Fibroblast of lung (primary cell): Measurements from ENCODE around the gene ERGIC1. TPM values are rescaled to one million over a fixed set of nuclear protein-coding genes. Genes with fewer than 3 reads are reported as not detected.

Source experiments
- DNase-seq, 2 donors: peaks; one replicate each; pipeline versions ENCODE4 v3.0.0 to v3.0.0-alpha.2; 2010; ENCODE audit warnings: low read depth in 2 of 2
- H2AFZ ChIP-seq: 2 replicates; pipeline ENCODE4 v1.5.1; 2012; ENCODE audit warnings: low read length, control low read depth, inconsistent platforms
- H3K27ac ChIP-seq: 2 replicates; pipeline ENCODE4 v1.5.1; 2011; ENCODE audit warnings: low read length, control low read depth; ENCODE audit not compliant: insufficient read depth
- H3K27me3 ChIP-seq: 2 replicates; pipeline ENCODE4 v1.5.1; 2011; ENCODE audit warnings: mild to moderate bottlenecking, low read length; ENCODE audit not compliant: control insufficient read depth, insufficient read depth
- H3K36me3 ChIP-seq: 2 replicates; pipeline ENCODE4 v1.5.1; 2011; ENCODE audit warnings: low read length; ENCODE audit not compliant: control insufficient read depth, insufficient read depth
- H3K4me1 ChIP-seq: 2 replicates; pipeline ENCODE4 v1.5.1; 2011; ENCODE audit warnings: low read length; ENCODE audit not compliant: control insufficient read depth, insufficient read depth; ENCODE audit errors: extremely low read depth
- H3K4me2 ChIP-seq: 2 replicates; pipeline ENCODE4 v1.5.1; 2011; ENCODE audit warnings: low read length, control low read depth; ENCODE audit not compliant: insufficient read depth; ENCODE audit errors: extremely low read depth
- H3K4me3 ChIP-seq, 4 experiments: fragments of 200-600 bp in 1 of 4; sonication (generic) in 1 of 4; replicated peaks in 1 of 4; 2 replicates each; pipeline ENCODE4 v1.5.1; 2011 to 2016; ENCODE audit warnings: low read length in 4 of 4, low read depth in 3 of 4, mild to moderate bottlenecking in 3 of 4, control low read depth in 2 of 4, inconsistent platforms in 1 of 4, mixed read lengths in 1 of 4; ENCODE audit not compliant: insufficient read depth in 1 of 4; ENCODE audit errors: control extremely low read depth in 1 of 4
- H3K79me2 ChIP-seq: 2 replicates; pipeline ENCODE4 v1.5.1; 2012; ENCODE audit warnings: mild to moderate bottlenecking, low read length, inconsistent platforms; ENCODE audit not compliant: control insufficient read depth, insufficient read depth
- H3K9ac ChIP-seq: 2 replicates; pipeline ENCODE4 v1.5.1; 2011; ENCODE audit warnings: mild to moderate bottlenecking, low read length, control low read depth; ENCODE audit not compliant: insufficient read depth
- H3K9me3 ChIP-seq: 2 replicates; pipeline ENCODE4 v1.5.1; 2012; ENCODE audit warnings: low read depth, low read length; ENCODE audit not compliant: control insufficient read depth, insufficient read depth
- H4K20me1 ChIP-seq: 2 replicates; pipeline ENCODE4 v1.5.1; 2011; ENCODE audit warnings: low read length; ENCODE audit not compliant: control insufficient read depth, insufficient read depth; ENCODE audit errors: extremely low read depth
- EZH2 ChIP-seq: IDR thresholded peaks from 2 replicates; pipeline ENCODE4 v1.5.1; 2012; ENCODE audit warnings: low read length, control low read depth, mild to moderate bottlenecking; ENCODE audit errors: missing control alignments
- polyA plus RNA-seq, 2 donors: library from polyadenylated mRNA; depleted of rRNA in 1 of 2; stranded (reverse) in 1 of 2; unstranded in 1 of 2; fragments of >200 nt; gene quantifications; 2 replicates each; pipeline ENCODE4 v1.2.1, GENCODE V29; 2011 to 2012; ENCODE audit warnings: missing spikeins in 1 of 2
- total RNA-seq: library from RNA; depleted of rRNA; stranded (reverse); fragments of >200 nt; gene quantifications from 2 replicates; pipeline ENCODE4 v1.2.1, GENCODE V29; 2014
- TF ChIP-seq, protein P1 (sequence below), 2 donors: IDR thresholded peaks in 1 of 2; conservative IDR thresholded peaks in 1 of 2; 1 replicate in 1 of 2; 2 replicates in 1 of 2; pipeline ENCODE4 v1.5.1; 2011 to 2012; ENCODE audit warnings: low read length in 2 of 2, control low read depth in 1 of 2, inconsistent platforms in 1 of 2, low read depth in 1 of 2, mild to moderate bottlenecking in 1 of 2

ERGIC1 gene
- total and polyA plus RNA-seq, 2 donors (not counting 1 experiment from before 2014, with no cell fraction given): 113 to 171 TPM

- Histone ChIP-seq H3K4me3 (no peak overlapping the region), H3K27me3 (no peaks in the 10 kb centered on the region), H2AFZ (no peak overlapping the region), H4K20me1 (no peaks in the 10 kb centered on the region), H3K27ac (peak overlapping the region; percentile 91), H3K4me1 (peaks cover 53% of the 10 kb centered on the region), H3K79me2 (peaks cover 61% of the 10 kb centered on the region), H3K36me3 (peaks cover 2% of the 10 kb centered on the region), H3K9ac (peak overlapping the region; percentile 71), H3K9me3 (no peaks in the 10 kb centered on the region), H3K4me2 (no peak overlapping the region)
- DNase-seq: no peak
- TF ChIP-seq, protein P1, sequence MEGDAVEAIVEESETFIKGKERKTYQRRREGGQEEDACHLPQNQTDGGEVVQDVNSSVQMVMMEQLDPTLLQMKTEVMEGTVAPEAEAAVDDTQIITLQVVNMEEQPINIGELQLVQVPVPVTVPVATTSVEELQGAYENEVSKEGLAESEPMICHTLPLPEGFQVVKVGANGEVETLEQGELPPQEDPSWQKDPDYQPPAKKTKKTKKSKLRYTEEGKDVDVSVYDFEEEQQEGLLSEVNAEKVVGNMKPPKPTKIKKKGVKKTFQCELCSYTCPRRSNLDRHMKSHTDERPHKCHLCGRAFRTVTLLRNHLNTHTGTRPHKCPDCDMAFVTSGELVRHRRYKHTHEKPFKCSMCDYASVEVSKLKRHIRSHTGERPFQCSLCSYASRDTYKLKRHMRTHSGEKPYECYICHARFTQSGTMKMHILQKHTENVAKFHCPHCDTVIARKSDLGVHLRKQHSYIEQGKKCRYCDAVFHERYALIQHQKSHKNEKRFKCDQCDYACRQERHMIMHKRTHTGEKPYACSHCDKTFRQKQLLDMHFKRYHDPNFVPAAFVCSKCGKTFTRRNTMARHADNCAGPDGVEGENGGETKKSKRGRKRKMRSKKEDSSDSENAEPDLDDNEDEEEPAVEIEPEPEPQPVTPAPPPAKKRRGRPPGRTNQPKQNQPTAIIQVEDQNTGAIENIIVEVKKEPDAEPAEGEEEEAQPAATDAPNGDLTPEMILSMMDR (conservative IDR thresholded peaks at IDR 0.05 in 1 of 2, IDR thresholded peaks at IDR 0.05 in 1 of 2; ENCODE audit: low read depth in 1 of 2, low read length in 2 of 2): no peak
- TF ChIP-seq EZH2: no peak
These were observed 25.9 kb downstream of the ERGIC1 start for GRCh38 chr5:172859966-172860365.

GRCh38 chr5:172860520-172861443 lies 26.7 kb downstream of the ERGIC1 start:
- Histone ChIP-seq H3K27me3 (no peaks in the 10 kb centered on the region), H3K27ac (peak overlapping the region; percentile 91), H3K4me3 (peak overlapping the region in 2 of 4 experiments; percentile 1 to 25), H3K4me1 (peaks cover 45% of the 10 kb centered on the region), H3K79me2 (peaks cover 53% of the 10 kb centered on the region), H3K4me2 (peak overlapping the region; percentile 59), H2AFZ (no peak overlapping the region), H3K9me3 (no peaks in the 10 kb centered on the region), H3K9ac (peak overlapping the region; percentile 71), H3K36me3 (no peaks in the 10 kb centered on the region), H4K20me1 (no peaks in the 10 kb centered on the region)
- no peak for TF ChIP-seq EZH2
- TF ChIP-seq, protein P1 (conservative IDR thresholded peaks at IDR 0.05 in 1 of 2, IDR thresholded peaks at IDR 0.05 in 1 of 2; ENCODE audit: low read depth in 1 of 2, low read length in 2 of 2): no peak
- DNase-seq: peak; percentile 61 to 84

- peak overlapping the region; percentile 28 for H3K9ac ChIP-seq
- no peak for DNase-seq
- H3K4me1 ChIP-seq: peaks cover 41% of the 10 kb centered on the region
- H3K4me2 ChIP-seq: peak overlapping the region; percentile 59
- H3K4me3 ChIP-seq: no peak overlapping the region
- TF ChIP-seq, protein P1 (conservative IDR thresholded peaks at IDR 0.05 in 1 of 2, IDR thresholded peaks at IDR 0.05 in 1 of 2; ENCODE audit: low read depth in 1 of 2, low read length in 2 of 2): no peak
- no peak for TF ChIP-seq EZH2
- peaks cover 51% of the 10 kb centered on the region for H3K79me2 ChIP-seq
- peak overlapping the region; percentile 91 for H3K27ac ChIP-seq
- no peak overlapping the region for H2AFZ ChIP-seq
- H3K9me3 ChIP-seq: no peaks in the 10 kb centered on the region
- H4K20me1 ChIP-seq: no peaks in the 10 kb centered on the region
- H3K36me3 ChIP-seq: no peaks in the 10 kb centered on the region
- no peaks in the 10 kb centered on the region for H3K27me3 ChIP-seq
These were observed 27.4 kb downstream of the ERGIC1 start for GRCh38 chr5:172861461-172861860.
